GM13977 (cell line): ENCODE data around the gene PACS2.

Experiments used
- DNase-seq: peaks from one replicate; pipeline ENCODE4 v3.0.0; 2012; ENCODE audit warnings: low spot score
- CTCF ChIP-seq: IDR thresholded peaks from 2 replicates; pipeline ENCODE4 v1.5.1; 2012; ENCODE audit warnings: mild to moderate bottlenecking, control low read depth; ENCODE audit not compliant: insufficient read depth; ENCODE audit errors: extremely low read depth, missing control alignments
- in situ Hi-C: fragments of 300-500 bp; cut with MboI; formaldehyde crosslinking; loops from one replicate; pipeline ENCODE4 v1.12.0; 2022; ENCODE audit warnings: low sequenced_read_pairs, low pct_unique_long_range_greater_than_20kb, mixed read lengths, inconsistent platforms; ENCODE audit not compliant: unreplicated experiment

PACS2 gene

GRCh38 chr14:105430565-105430964, 116.0 kb downstream of the PACS2 start:
- TF ChIP-seq CTCF: no peak
- DNase-seq: no peak
- in situ Hi-C loops: no loop called here

GRCh38 chr14:105431256-105431655, 116.7 kb downstream of the PACS2 start:
- TF ChIP-seq CTCF: no peak
- DNase-seq: no peak
- in situ Hi-C loops: no loop called here

- in situ Hi-C loops: no loop called here
- no peak for TF ChIP-seq CTCF
- no peak for DNase-seq
These were observed 118.1 kb downstream of the PACS2 start for GRCh38 chr14:105432657-105433056.

- no peak for DNase-seq
- TF ChIP-seq CTCF: no peak
- in situ Hi-C loops: no loop called here
These were observed 118.6 kb downstream of the PACS2 start for GRCh38 chr14:105433161-105433605.

- TF ChIP-seq CTCF: no peak
- in situ Hi-C loops: no loop called here
- no peak for DNase-seq
These were observed 121.9 kb downstream of the PACS2 start for GRCh38 chr14:105436402-105436801.

GRCh38 chr14:105436891-105437722, 122.6 kb downstream of the PACS2 start:
- in situ Hi-C loops: no loop called here
- DNase-seq: no peak
- no peak for TF ChIP-seq CTCF
